Stimulated activated CD4-positive, alpha-beta T cell treated with anti-CD3 and anti-CD28 coated beads, Interleukin-12 subunit alpha, Interleukin-12 subunit beta, amount 100 ng/mL, for 48 hours (primary cell): Measurements from ENCODE around the gene LST1.
A peak's percentile ranks its signal among the peaks of the same experiment; 100 is the strongest.
"Not testable (repeated sequence)": the region's sequence is repeated elsewhere in the genome, so short reads cannot be mapped to it uniquely, and the experiment has no call there.

ENCODE experiments used
- DNase-seq, 3 donors: peaks; one replicate each; pipeline ENCODE4 v3.0.0-alpha.2; 2020; ENCODE audit warnings: low read depth in 2 of 3, low spot score in 1 of 3

LST1 gene

GRCh38 chr6:31580438-31580740, 5.7 kb upstream of the LST1 start:
- no peak for DNase-seq

GRCh38 chr6:31580807-31581433, 5.2 kb upstream of the LST1 start:
- DNase-seq = peak; percentile 78 to 88 (median 83)

GRCh38 chr6:31581434-31582229, 4.4 kb upstream of the LST1 start:
- no peak for DNase-seq

- no peak for DNase-seq
Observed at GRCh38 chr6:31582230-31582643, 3.8 kb upstream of the LST1 start, which contains the start of gene LTB. TSS of gene LTB (minus strand) at chr6:31582424. CDS start at chr6:31582417, 7 bp downstream.

- DNase-seq = no peak
Observed at GRCh38 chr6:31585491-31585890, 586 bp upstream of the LST1 start.

GRCh38 chr6:31586599-31587281, 663 bp downstream of the LST1 start:
- no peak for DNase-seq

GRCh38 chr6:31587791-31588777, 2.0 kb downstream of the LST1 start:
- DNase-seq = no peak

GRCh38 chr6:31588871-31589650, 3.0 kb downstream of the LST1 start:
- no peak for DNase-seq

- not testable (repeated sequence) for DNase-seq
Observed at GRCh38 chr6:31590691-31591090, 4.6 kb downstream of the LST1 start.

GRCh38 chr6:31592396-31592771, 6.3 kb downstream of the LST1 start:
- no peak for DNase-seq

- no peak for DNase-seq
Observed at GRCh38 chr6:31597006-31597405, 10.9 kb downstream of the LST1 start.

- DNase-seq = no peak
Observed at GRCh38 chr6:31607317-31607716, 21.2 kb downstream of the LST1 start.

- DNase-seq = no peak
Observed at GRCh38 chr6:31609519-31610406, 23.7 kb downstream of the LST1 start.

GRCh38 chr6:31610968-31611367, 24.9 kb downstream of the LST1 start:
- no peak for DNase-seq

GRCh38 chr6:31614075-31614619, 28.1 kb downstream of the LST1 start:
- no peak for DNase-seq

- no peak for DNase-seq
Observed at GRCh38 chr6:31614684-31615578, 28.9 kb downstream of the LST1 start, which contains the start of gene AIF1. TSS of gene AIF1 (plus strand) at chr6:31615234. CDS start at chr6:31615330, 96 bp downstream.

- DNase-seq = no peak
Observed at GRCh38 chr6:31615748-31616147, 29.7 kb downstream of the LST1 start.

- no peak for DNase-seq
Observed at GRCh38 chr6:31617010-31617409, 30.9 kb downstream of the LST1 start.
